Esophagus squamous epithelium (tissue), 4 donors: ENCODE measurements around the gene NDFIP2.

ENCODE experiments used
- CTCF ChIP-seq, 6 experiments: fragments of 450-650 bp in 4 of 6; fragments of 200-600 bp in 2 of 6; sonication (generic) in 2 of 6; IDR thresholded peaks; one replicate each; pipeline ENCODE4 v1.5.1; 2016 to 2019; ENCODE audit warnings: antibody characterized with exemption in 6 of 6, mild to moderate bottlenecking in 4 of 6, moderate library complexity in 4 of 6
- POLR2A ChIP-seq, 4 donors: fragments of 450-650 bp; IDR thresholded peaks; one replicate each; pipeline ENCODE4 v1.6.1; 2017; ENCODE audit warnings: antibody characterized with exemption in 4 of 4, mild to moderate bottlenecking in 4 of 4, moderate library complexity in 3 of 4

- TF ChIP-seq CTCF (IDR thresholded peaks at IDR 0.05) (no peak), POLR2A (IDR thresholded peaks at IDR 0.05) (no peak)
These were observed 27.4 kb downstream of the NDFIP2 start for GRCh38 chr13:79508224-79508961.
